GM21786 (cell line): ENCODE data around the gene NR5A2.
"Not testable (repeated sequence)": the region's sequence is repeated elsewhere in the genome, so short reads cannot be mapped to it uniquely, and the experiment has no call there.

Source experiments
- ATAC-seq: cut with Tn5 transposase; IDR thresholded peaks from one replicate; pipeline ENCODE4 v1.9.1; 2021; ENCODE audit not compliant: unreplicated experiment

The NR5A2 gene

DNA sequence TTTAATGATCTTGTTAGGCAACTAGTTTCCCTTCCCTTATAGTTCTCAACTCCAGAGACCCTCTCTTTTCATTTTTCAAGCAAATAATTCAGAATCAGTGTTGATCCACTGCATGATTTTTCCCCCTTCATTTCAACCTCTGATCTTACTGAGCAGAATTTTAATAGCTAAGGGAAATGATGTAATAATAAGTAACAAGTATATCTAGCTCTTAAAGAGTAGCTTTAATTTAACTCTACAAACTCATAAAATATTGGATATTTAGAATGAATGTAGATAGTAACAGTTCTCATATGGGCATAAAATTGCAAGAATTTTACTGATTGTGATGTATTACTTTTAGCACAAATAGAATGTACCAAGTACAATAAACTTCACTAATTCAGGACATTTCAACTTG lies 130.2 kb downstream of the NR5A2 start:
- ATAC-seq, result no peak

DNA sequence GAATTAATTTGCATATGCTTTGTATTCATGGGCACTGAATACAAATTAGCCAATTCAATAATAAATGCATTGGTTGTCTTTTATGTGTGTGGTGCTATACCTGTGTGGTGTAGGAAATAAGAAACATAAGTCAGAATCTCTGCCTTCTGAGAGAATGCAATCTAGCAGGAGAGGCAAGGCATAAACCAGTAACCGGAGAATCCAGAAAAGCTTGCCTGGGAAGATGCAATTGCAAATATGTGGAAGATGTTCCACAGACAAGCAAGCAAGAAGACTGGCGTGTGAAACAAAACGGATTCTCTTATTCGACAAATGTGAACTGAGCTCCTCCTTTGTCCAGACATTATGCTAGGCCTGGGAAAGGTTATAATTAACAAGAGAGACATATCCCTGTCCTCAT lies 134.3 kb downstream of the NR5A2 start:
- ATAC-seq, result no peak

GRCh38 chr1:200162258-200162657 lies 134.7 kb downstream of the NR5A2 start:
- no peak for ATAC-seq

GRCh38 chr1:200162877-200163276 lies 135.4 kb downstream of the NR5A2 start:
- no peak for ATAC-seq

DNA sequence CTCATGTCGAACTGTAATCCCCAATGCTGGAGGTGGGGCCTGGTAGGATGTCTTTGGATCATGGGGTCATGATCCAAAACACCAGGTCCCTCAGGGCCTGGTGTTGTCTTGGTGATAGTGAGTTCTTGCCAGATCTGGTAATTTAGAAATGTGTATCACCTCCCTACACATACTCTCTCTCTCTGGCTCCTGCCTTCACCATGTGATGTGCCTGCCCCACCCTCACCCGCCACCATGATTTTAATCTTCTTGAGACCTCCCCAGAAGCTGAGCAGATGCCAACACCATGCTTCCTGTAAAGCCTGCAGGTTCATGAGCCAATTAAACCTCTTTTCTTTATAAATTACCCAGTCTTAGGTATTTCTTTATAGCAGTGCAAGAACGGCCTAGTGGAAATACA lies 136.4 kb downstream of the NR5A2 start:
- ATAC-seq, result no peak

DNA sequence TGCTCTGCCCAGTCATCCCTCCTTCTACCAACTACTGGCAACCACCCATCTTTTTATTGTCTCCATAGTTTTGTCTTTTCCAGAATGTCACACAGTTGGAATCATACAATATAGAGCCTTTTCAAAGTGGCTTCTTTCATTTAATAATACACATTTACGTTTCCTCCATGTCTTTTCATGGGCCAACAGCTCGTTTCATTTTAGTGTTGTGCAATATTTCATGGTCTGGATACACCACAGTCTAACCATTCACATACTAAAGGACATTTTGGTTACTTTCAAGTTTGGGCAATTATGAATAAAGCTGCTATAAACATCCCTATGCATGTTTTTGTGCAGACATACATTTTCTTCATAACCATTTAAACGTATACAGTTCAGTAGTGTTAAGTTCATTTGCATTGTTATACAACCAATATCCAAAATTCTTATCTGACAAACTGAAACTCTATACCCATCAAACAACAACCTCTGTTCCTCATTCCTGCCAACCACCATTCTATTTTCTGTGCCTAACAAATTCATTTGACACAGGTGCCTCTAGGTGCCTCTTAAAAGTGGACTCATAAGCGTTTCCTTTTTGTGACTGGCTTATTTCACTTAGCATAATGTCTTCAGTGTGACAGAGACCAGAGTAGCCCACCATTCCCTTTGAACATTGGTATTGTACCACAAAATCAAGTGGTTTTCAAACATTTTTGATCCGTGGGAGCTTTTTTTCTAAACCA lies 138.1 kb downstream of the NR5A2 start:
- no peak for ATAC-seq

- no peak for ATAC-seq
Measured at GRCh38 chr1:200166411-200166810, 138.9 kb downstream of the NR5A2 start.

DNA sequence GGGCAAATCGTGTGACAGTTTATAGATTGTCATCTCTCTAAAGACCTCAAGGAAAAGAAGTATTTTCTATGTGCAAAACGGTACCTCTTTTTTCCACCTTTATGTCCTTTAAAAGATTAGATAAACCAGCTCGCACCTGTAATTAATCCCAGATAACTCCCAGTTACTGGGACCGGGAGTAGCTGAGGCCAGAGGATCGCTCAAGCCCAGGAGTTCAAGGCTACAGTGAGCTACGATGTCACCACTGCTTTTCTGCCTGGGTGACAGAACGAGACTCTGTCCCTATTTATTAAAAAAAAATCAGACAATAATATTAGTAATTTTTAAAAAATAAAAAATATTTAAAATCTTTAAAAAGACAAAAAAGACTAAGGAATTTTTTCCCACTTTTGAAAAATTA lies 141.4 kb downstream of the NR5A2 start:
- ATAC-seq, result no peak

- ATAC-seq, result no peak
Measured at GRCh38 chr1:200172311-200172710, 144.8 kb downstream of the NR5A2 start.

DNA sequence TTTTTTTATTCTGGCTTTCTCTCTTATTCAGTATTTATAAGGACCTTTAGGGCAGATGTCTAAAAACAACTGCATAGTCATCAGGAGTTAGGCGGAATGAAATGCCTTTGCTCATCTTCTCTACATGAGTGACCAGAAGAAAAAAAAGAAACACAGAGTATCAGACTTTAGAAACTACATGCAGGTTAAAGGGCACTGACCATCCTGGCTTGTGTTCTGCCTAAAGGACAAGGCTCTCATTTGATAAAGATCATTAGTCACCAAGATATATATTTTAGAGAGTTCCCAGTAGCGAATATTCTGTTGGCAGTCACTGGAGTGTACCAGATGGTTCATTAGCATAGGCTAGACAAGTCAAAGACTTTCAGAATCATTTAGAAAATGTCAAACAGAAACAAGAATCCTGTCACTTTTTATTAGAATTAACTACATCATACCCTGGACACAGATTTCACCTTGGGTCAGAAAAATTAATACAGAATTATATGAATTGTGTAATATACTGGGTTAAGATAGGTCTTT lies 145.6 kb downstream of the NR5A2 start:
- ATAC-seq, result no peak

DNA sequence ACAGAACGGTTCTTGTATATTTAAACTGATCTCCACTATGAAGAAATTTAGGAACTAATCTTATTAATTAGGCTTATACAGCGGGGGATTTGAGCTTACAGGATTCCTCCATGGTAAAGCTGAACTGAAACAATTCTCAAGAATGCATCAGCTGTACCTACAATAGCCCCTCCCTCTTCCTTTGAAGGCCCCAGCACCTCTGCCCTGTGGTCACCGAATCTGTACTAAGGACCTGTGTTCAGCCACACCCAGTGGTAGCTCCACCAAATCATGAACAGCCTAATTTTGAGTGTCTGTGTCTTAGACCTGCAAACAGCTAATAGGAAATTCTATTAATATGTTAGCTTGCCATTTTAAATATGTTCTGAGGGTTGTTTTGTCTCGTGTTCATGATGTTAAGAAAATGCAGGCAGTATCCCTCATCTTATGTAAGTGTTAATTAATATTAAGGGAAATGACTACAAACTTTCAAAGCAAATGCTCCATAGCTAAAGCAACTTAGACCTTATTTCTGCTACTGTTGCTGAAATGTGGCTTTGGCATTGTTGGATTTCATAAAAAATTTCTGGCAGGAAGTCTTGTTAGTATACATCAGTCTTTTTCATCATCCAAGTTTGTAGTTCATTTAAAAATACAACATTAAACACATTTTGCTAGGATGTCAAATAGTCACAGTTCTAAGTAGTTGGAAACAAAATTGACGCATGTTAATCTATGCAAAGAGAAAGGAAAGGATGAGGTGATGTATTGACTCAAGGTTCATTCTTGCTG lies 147.2 kb downstream of the NR5A2 start:
- no peak for ATAC-seq

DNA sequence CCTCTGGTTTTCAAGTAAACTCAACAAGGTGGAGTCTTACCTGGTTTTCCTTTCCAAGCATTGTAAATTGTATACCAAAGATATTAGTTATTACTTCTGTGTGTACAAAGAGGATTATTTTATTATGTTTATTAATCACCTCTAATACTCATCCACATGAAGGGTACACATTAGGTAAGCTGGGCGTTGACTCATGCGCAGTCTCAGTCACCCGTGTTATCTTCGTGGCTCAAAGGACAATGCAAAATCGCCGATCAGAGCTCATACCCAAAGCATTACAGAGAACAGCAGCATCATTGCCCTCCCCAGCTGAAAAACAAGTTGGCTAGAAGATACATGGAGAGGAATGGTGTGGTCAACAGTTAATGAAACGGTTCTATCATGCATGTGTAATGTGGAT lies 148.7 kb downstream of the NR5A2 start:
- no peak for ATAC-seq

DNA sequence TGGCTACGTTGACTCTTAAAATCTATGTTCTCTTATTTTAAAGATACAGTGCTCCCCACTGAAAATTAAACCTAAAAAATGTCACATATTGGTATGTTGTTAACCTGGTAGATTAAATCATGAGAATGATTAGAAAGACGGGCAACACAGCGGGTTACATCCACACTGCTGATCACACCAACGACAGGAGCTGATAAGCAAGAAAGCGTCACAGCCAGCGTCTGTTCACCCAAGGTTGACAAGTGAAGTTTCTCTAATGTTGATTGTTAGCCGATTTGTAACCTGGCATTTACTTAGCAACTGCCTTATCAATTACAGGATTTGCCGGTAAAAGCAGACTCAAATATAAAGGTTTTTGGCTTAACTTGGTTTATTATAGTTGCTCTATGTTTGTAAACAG lies 149.3 kb downstream of the NR5A2 start:
- no peak for ATAC-seq

- no peak for ATAC-seq
Measured at GRCh38 chr1:200178340-200178739, 150.8 kb downstream of the NR5A2 start.

DNA sequence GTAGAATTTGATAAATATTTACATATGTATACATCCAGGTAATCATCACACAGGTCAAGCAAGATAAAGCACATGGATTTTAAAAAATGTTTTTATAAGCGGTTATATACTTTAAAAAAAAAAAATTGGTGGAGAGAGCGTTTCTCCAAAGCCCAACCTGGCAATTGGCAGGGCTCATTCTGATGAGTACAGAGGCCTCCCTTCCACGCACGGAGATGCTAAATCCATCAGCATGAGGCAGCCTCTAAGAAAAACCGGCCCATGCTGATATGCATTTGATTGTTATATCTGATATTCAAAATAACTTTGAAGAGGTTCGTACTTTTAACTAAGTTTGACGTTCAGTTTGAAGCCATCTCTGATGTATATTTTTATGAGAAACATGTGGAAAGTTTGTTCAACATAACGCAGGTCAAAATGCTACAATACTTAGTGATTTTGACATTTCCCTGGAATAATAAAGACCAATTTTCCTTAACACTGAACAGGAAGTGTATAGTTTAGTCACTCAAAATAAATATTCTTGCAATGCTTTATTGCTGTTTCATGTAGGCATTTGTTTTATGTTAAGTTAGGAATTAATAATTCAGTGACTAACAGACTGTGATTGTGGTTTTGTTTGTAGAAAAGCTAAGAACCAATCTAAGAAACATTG lies 151.7 kb downstream of the NR5A2 start:
- no peak for ATAC-seq

DNA sequence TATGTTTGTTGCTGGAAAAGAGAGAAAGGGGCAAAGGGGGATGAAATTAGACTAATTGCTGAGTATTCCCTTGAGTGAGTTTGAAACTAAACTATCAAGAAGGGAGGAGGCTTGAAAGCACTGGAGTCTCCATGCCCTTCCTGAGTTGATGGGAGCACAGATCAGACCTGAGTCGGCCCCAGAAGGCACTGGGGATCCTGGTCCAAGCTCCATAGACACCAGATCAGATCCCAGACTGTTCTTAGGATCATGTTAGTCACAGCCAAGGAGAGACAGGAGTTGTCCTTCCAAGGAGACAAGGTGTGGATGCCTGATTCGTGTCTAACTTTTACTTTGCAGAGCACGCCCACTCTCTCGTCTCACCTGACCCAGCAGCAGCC lies 152.3 kb downstream of the NR5A2 start:
- ATAC-seq, result no peak

DNA sequence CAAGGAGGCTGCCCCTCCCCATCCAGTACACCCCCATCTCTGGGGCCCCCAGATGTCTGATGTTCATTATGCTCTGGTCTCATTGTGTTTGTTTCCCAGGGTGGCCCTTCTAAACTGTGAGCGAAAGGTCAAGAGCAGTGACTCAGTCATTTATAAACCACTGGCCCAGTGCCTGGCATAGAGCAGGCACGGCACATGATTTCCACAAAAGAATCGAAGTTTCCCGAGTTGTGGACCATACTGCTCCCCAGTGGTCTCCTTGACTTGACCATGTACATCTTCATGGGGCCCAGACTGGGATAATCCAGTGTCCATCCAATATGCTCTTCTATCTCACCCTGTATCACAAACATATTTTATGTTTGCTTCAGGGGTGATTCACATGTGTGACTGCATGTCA lies 153.3 kb downstream of the NR5A2 start:
- ATAC-seq, result no peak

- ATAC-seq, result no peak
Measured at GRCh38 chr1:200181861-200182260, 154.4 kb downstream of the NR5A2 start.

DNA sequence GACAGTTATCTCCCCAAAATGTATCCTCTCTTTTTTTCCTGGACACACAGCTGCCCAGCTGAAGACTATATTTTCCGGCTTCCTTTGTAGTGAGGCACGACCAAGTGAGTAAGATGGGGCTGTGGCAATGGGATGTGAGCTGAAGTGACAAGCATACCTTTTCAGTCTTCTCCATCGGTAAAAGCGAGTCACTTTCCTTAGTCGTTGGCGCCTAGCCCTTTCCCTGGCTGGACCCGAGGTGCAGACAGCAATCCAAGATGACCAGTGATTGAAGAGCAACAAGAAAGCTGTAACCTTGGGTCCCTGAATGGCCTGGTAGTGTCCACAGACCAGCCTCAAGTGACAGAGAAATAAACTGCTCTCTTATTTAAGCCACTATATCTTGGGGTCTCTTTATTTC lies 155.2 kb downstream of the NR5A2 start:
- ATAC-seq, result no peak

- ATAC-seq, result no peak
Measured at GRCh38 chr1:200183637-200184036, 156.1 kb downstream of the NR5A2 start.

GRCh38 chr1:200184196-200184595 lies 156.7 kb downstream of the NR5A2 start:
- ATAC-seq, result no peak

- ATAC-seq, result not testable (repeated sequence)
Measured at GRCh38 chr1:200185191-200185590, 157.7 kb downstream of the NR5A2 start.
